ENCODE measurements around the gene XPNPEP1.

The XPNPEP1 gene

DNA sequence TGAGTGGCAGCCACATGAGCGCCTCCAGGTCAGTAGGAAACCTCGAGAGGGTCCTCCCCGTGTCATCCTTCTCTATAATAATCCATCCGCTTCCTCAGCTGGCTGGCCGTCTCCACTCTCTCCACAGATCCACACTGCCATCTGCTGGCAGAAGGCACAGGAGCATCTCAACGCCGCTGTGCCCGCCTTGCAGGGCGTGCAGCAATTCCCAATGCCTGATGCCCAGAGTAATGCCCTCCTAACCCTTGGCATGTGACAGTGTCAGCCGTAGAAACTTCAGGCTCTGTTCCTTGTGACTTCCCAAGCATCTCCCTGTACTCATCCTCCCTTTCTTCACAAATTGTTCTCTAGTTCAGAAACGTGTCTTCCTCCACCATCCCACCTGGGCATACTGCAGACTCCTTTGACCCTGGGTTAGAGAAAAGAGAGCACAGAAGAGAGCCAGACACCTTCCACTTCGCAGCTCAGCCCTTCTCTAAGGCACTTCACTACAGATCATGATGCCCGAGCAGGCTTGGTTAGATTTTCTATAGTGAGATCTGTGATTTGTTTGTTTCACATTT is 70.8 kb downstream of the XPNPEP1 start:
- no peaks in the 10 kb centered on the region for H3K9me3 ChIP-seq (ENCODE audit: severe bottlenecking)
- no peaks in the 10 kb centered on the region for H3K36me3 ChIP-seq
- TF ChIP-seq CTCF (IDR thresholded peaks at IDR 0.05; ENCODE audit: low read depth, low read length), result peak; percentile 93
- no peak overlapping the region for H3K27ac ChIP-seq
- no peaks in the 10 kb centered on the region for H3K27me3 ChIP-seq (ENCODE audit: insufficient read depth, low read depth, severe bottlenecking)
- peak; percentile 74 for DNase-seq
- no peak overlapping the region for H3K4me3 ChIP-seq (ENCODE audit: low read depth, low read length)

- no peaks in the 10 kb centered on the region for H3K36me3 ChIP-seq
- no peak for DNase-seq
- no peaks in the 10 kb centered on the region for H3K9me3 ChIP-seq (ENCODE audit: severe bottlenecking)
- no peak overlapping the region for H3K27ac ChIP-seq
- no peak overlapping the region for H3K4me3 ChIP-seq (ENCODE audit: low read depth, low read length)
- no peaks in the 10 kb centered on the region for H3K27me3 ChIP-seq (ENCODE audit: insufficient read depth, low read depth, severe bottlenecking)
- no peak for TF ChIP-seq CTCF (IDR thresholded peaks at IDR 0.05; ENCODE audit: low read depth, low read length)
Measured at GRCh38 chr10:109851616-109852474, 71.5 kb downstream of the XPNPEP1 start.

- no peaks in the 10 kb centered on the region for H3K27me3 ChIP-seq (ENCODE audit: insufficient read depth, low read depth, severe bottlenecking)
- no peaks in the 10 kb centered on the region for H3K36me3 ChIP-seq
- TF ChIP-seq CTCF (IDR thresholded peaks at IDR 0.05; ENCODE audit: low read depth, low read length), result no peak
- H3K4me3 ChIP-seq (ENCODE audit: low read depth, low read length), result no peak overlapping the region
- no peak for DNase-seq
- H3K27ac ChIP-seq, result no peak overlapping the region
- no peaks in the 10 kb centered on the region for H3K9me3 ChIP-seq (ENCODE audit: severe bottlenecking)
Measured at GRCh38 chr10:109846832-109847231, 76.5 kb downstream of the XPNPEP1 start.

- H3K27me3 ChIP-seq (ENCODE audit: insufficient read depth, low read depth, severe bottlenecking), result no peaks in the 10 kb centered on the region
Measured at GRCh38 chr10:109845308-109845707, 78.0 kb downstream of the XPNPEP1 start.

DNA sequence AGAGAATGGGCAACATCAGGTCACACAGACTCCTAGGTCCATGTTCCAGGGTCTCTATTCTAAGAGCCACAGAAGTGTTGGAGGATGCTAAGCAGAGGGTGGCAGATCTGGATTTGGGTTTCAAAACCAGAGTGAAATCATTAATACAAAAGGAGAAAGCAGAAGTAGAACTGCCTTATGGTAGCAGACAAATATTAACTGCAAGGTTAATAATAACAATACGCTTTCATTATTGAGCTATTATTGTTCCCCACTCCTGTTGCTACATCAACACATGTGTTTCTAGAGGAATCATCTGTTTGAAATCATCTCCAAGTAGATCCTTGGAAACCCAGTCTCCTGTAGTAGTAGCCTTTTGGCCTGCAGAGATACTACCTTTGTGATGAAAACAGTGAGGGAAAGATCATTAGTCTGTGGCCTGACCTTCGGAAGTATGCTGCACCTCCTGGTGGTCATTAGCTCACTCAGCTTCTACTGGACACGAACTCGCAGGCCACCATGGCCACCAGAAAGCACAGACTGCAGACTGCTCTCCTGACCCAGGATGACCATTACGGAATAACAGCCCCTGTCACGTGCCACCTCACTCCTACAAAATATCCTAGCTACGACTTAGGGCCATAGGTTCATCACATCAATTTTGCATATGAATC is 84.6 kb downstream of the XPNPEP1 start:
- no peaks in the 10 kb centered on the region for H3K36me3 ChIP-seq
- no peaks in the 10 kb centered on the region for H3K27me3 ChIP-seq (ENCODE audit: insufficient read depth, low read depth, severe bottlenecking)
- no peak for DNase-seq
- no peaks in the 10 kb centered on the region for H3K9me3 ChIP-seq (ENCODE audit: severe bottlenecking)
- TF ChIP-seq CTCF (IDR thresholded peaks at IDR 0.05; ENCODE audit: low read depth, low read length), result peak; percentile 42
- no peak overlapping the region for H3K4me3 ChIP-seq (ENCODE audit: low read depth, low read length)
- H3K27ac ChIP-seq, result no peak overlapping the region

More at GRCh38 chr10:109845308-109845707, 78.0 kb downstream of the XPNPEP1 start:
- H3K4me3 ChIP-seq (ENCODE audit: low read depth, low read length), result no peak overlapping the region
- H3K9me3 ChIP-seq (ENCODE audit: severe bottlenecking), result no peaks in the 10 kb centered on the region
- no peaks in the 10 kb centered on the region for H3K36me3 ChIP-seq
- no peak overlapping the region for H3K27ac ChIP-seq
- no peak for TF ChIP-seq CTCF (IDR thresholded peaks at IDR 0.05; ENCODE audit: low read depth, low read length)
- DNase-seq, result no peak

Measured in WERI-Rb-1 (cell line).